Measurements from ENCODE around the gene MRGPRG. TPM values are rescaled to one million over a fixed set of nuclear protein-coding genes. Genes with fewer than 3 reads are reported as not detected.

The MRGPRG gene
- total RNA-seq, 1 experiment from 2014 or later = not detected

DNA sequence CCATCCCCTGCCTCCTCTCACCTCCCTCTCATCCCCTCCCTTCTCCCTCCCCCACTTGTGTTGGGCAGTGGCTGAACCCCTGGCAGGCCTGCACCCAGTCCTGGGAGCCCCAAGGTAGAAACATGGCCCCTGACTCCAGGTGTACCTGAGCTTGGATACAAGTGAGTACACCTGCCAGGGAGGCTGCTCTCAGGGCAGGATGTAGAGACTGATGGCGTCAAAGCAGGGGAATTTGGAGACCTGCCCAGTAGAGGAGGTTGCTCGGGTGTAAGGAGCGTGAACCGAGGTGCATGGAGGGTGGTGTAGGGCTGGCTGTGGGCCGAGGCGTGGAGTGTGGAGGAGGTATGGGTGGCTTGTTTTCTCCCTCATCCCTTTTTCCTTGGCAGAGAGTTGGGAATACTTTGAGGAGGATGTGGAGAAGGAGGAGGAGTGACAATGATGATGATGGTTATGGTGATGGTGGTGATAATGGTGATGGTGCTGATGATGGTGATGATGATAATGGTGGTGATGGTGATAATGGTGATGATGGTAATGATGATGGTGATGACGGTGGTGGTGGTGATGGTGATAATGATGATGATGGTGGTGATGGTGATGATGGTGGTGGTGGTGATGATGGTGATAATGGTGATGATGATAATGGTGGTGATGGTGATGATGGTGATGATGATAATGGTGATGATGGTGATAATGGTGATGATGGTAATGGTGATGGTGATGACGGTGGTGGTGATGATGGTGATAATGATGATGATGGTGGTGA lies 12.3 kb downstream of the MRGPRG start:
- ChIA-PET CTCF (no interaction called here), POLR2A (ENCODE audit: unreplicated experiment) (no interaction called here)
- H3K9me3 ChIP-seq (ENCODE audit: insufficient read depth, low read depth) = no peaks in the 10 kb centered on the region

GRCh38 chr11:3205261-3206155 lies 13.1 kb downstream of the MRGPRG start:
- Histone ChIP-seq H4K20me1 (ENCODE audit: insufficient read depth) (no peaks in the 10 kb centered on the region), H3K27me3 (ENCODE audit: insufficient read depth, low read depth) (peaks cover 49% of the 10 kb centered on the region), H3K4me1 (replicated peaks; ENCODE audit: insufficient read depth) (no peaks in the 10 kb centered on the region), H3K9me2 (ENCODE audit: insufficient read depth) (no peaks in the 10 kb centered on the region), H3K4me2 (no peak overlapping the region), H3K4me3 (no peak overlapping the region), H3K27ac (no peak overlapping the region), H3K36me3 (ENCODE audit: low read depth) (no peaks in the 10 kb centered on the region), H3F3A (ENCODE audit: insufficient read depth, low read depth) (no peaks in the 10 kb centered on the region), H3K9me3 (ENCODE audit: insufficient read depth, low read depth) (no peaks in the 10 kb centered on the region), H3K79me2 (ENCODE audit: low read depth) (no peaks in the 10 kb centered on the region), H2AFZ (no peak overlapping the region)
- CTCF ChIA-PET = no interaction called here
- POLR2A ChIA-PET (ENCODE audit: unreplicated experiment) = no interaction called here
- TF ChIP-seq EZH2 (IDR thresholded peaks at IDR 0.05; ENCODE audit: low read depth) = no peak
- no peak for TF ChIP-seq CTCF (conservative IDR thresholded peaks at IDR 0.05)
- no TSS peak for BruUV-seq (replicated peaks)
- no peak for DNase-seq
- intact Hi-C loops (cut with micrococcal nuclease; ENCODE audit: unreplicated experiment) = no loop called here

More for the DNA sequence above, 12.3 kb downstream of the MRGPRG start:
- intact Hi-C loops (cut with micrococcal nuclease; ENCODE audit: unreplicated experiment) = no loop called here
- no peaks in the 10 kb centered on the region for H3K9me2 ChIP-seq (ENCODE audit: insufficient read depth)
- no peaks in the 10 kb centered on the region for H4K20me1 ChIP-seq (ENCODE audit: insufficient read depth)
- peaks cover 45% of the 10 kb centered on the region for H3K27me3 ChIP-seq (ENCODE audit: insufficient read depth, low read depth)
- no peaks in the 10 kb centered on the region for H3K79me2 ChIP-seq (ENCODE audit: low read depth)
- H2AFZ ChIP-seq = no peak overlapping the region
- H3K4me2 ChIP-seq = no peak overlapping the region
- no peak for DNase-seq
- TF ChIP-seq EZH2 (IDR thresholded peaks at IDR 0.05; ENCODE audit: low read depth) (no peak), CTCF (conservative IDR thresholded peaks at IDR 0.05) (no peak)
- no peaks in the 10 kb centered on the region for H3K36me3 ChIP-seq (ENCODE audit: low read depth)
- no peaks in the 10 kb centered on the region for H3F3A ChIP-seq (ENCODE audit: insufficient read depth, low read depth)
- H3K4me3 ChIP-seq = no peak overlapping the region
- H3K27ac ChIP-seq = no peak overlapping the region
- H3K4me1 ChIP-seq (replicated peaks; ENCODE audit: insufficient read depth) = no peaks in the 10 kb centered on the region
- BruUV-seq (replicated peaks) = no TSS peak

GRCh38 chr11:3204141-3205015 lies 14.2 kb downstream of the MRGPRG start:
- ChIA-PET CTCF (no interaction called here), POLR2A (ENCODE audit: unreplicated experiment) (no interaction called here)
- Histone ChIP-seq H2AFZ (no peak overlapping the region), H3K4me3 (no peak overlapping the region), H4K20me1 (ENCODE audit: insufficient read depth) (no peaks in the 10 kb centered on the region), H3K27ac (no peak overlapping the region), H3K36me3 (ENCODE audit: low read depth) (no peaks in the 10 kb centered on the region), H3K4me2 (no peak overlapping the region), H3K27me3 (ENCODE audit: insufficient read depth, low read depth) (peaks cover 53% of the 10 kb centered on the region), H3K79me2 (ENCODE audit: low read depth) (no peaks in the 10 kb centered on the region), H3K9me2 (ENCODE audit: insufficient read depth) (no peaks in the 10 kb centered on the region), H3K4me1 (replicated peaks; ENCODE audit: insufficient read depth) (no peaks in the 10 kb centered on the region), H3F3A (ENCODE audit: insufficient read depth, low read depth) (no peaks in the 10 kb centered on the region), H3K9me3 (ENCODE audit: insufficient read depth, low read depth) (no peaks in the 10 kb centered on the region)
- DNase-seq = no peak
- intact Hi-C loops (cut with micrococcal nuclease; ENCODE audit: unreplicated experiment) = no loop called here
- TF ChIP-seq EZH2 (IDR thresholded peaks at IDR 0.05; ENCODE audit: low read depth) = no peak
- TF ChIP-seq CTCF (conservative IDR thresholded peaks at IDR 0.05) = no peak
- BruUV-seq (replicated peaks) = no TSS peak

Measured in PC-9 (cell line).